Osteoblast (primary cell): ENCODE results near the gene ANKRD65. TPM values are rescaled to one million over a fixed set of nuclear protein-coding genes. Genes with fewer than 3 reads are reported as not detected.
"Not testable (repeated sequence)": the region's sequence is repeated elsewhere in the genome, so short reads cannot be mapped to it uniquely, and the experiment has no call there.

Experiments
- DNase-seq: peaks from one replicate; pipeline ENCODE4 v3.0.0; 2011; ENCODE audit warnings: low spot score, mixed read lengths; ENCODE audit not compliant: insufficient read length; ENCODE audit errors: missing footprints
- H2AFZ ChIP-seq: 2 replicates; pipeline ENCODE4 v1.6.0; 2011; ENCODE audit warnings: mild to moderate bottlenecking, low read length
- H3K27ac ChIP-seq: 2 replicates; pipeline ENCODE4 v1.5.1; 2011; ENCODE audit warnings: mild to moderate bottlenecking, low read depth, low read length, moderate library complexity
- H3K27me3 ChIP-seq: 2 replicates; pipeline ENCODE4 v1.6.0; 2012; ENCODE audit warnings: mild to moderate bottlenecking, control low read depth, inconsistent platforms, low read length, moderate library complexity; ENCODE audit not compliant: insufficient read depth
- H3K36me3 ChIP-seq: 2 replicates; pipeline ENCODE4 v1.5.1; 2011; ENCODE audit warnings: mild to moderate bottlenecking, low read length, control low read depth, moderate library complexity; ENCODE audit not compliant: insufficient read depth
- H3K4me1 ChIP-seq: 2 replicates; pipeline ENCODE4 v1.5.1; 2011; ENCODE audit warnings: mild to moderate bottlenecking, low read length, control low read depth, moderate library complexity; ENCODE audit not compliant: insufficient read depth
- H3K4me2 ChIP-seq: 2 replicates; pipeline ENCODE4 v1.6.0; 2011; ENCODE audit warnings: mild to moderate bottlenecking, low read length; ENCODE audit not compliant: insufficient read depth
- H3K4me3 ChIP-seq: fragments of 200-600 bp; sonication (generic); 3 replicates; pipeline ENCODE4 v1.5.1; 2012; ENCODE audit warnings: mild to moderate bottlenecking, low read length, inconsistent platforms; ENCODE audit not compliant: insufficient read depth
- H3K79me2 ChIP-seq: 2 replicates; pipeline ENCODE4 v1.6.0; 2012; ENCODE audit warnings: mild to moderate bottlenecking, low read length, control low read depth, inconsistent platforms; ENCODE audit not compliant: insufficient read depth
- H3K9me3 ChIP-seq: 2 replicates; pipeline ENCODE4 v1.5.1; 2011; ENCODE audit warnings: low read depth, low read length, control low read depth
- H4K20me1 ChIP-seq: 2 replicates; pipeline ENCODE4 v1.6.0; 2012; ENCODE audit warnings: mild to moderate bottlenecking, low read length, control low read depth; ENCODE audit not compliant: insufficient read depth
- CTCF ChIP-seq: IDR thresholded peaks from 2 replicates; pipeline ENCODE4 v1.5.1; 2011; ENCODE audit warnings: mild to moderate bottlenecking, low read depth, low read length, moderate library complexity; ENCODE audit errors: extremely low read depth
- total RNA-seq: library from RNA; depleted of rRNA; stranded (reverse); fragments of >200 nt; gene quantifications from 2 replicates; pipeline ENCODE4 v1.2.3, GENCODE V29; 2012

ANKRD65 gene
- total RNA-seq, 1 donor, result 1.8 TPM

GRCh38 chr1:1387098-1388077 is 33.7 kb downstream of the ANKRD65 start:
- Histone ChIP-seq H3K79me2 (peaks cover 27% of the 10 kb centered on the region), H3K36me3 (peaks cover 72% of the 10 kb centered on the region)

GRCh38 chr1:1385931-1386330 is 35.1 kb downstream of the ANKRD65 start:
- H3K4me1 ChIP-seq, result no peaks in the 10 kb centered on the region
- H3K79me2 ChIP-seq, result peaks cover 21% of the 10 kb centered on the region
- H3K36me3 ChIP-seq, result peaks cover 57% of the 10 kb centered on the region
- H3K27ac ChIP-seq, result no peak overlapping the region
- H3K27me3 ChIP-seq, result no peaks in the 10 kb centered on the region
- peak; percentile 44 for DNase-seq
- no peak overlapping the region for H3K4me2 ChIP-seq
- peaks cover 11% of the 10 kb centered on the region for H4K20me1 ChIP-seq
- H2AFZ ChIP-seq, result no peak overlapping the region
- H3K4me3 ChIP-seq, result no peak overlapping the region
- H3K9me3 ChIP-seq, result no peaks in the 10 kb centered on the region
- no peak for TF ChIP-seq CTCF

More at GRCh38 chr1:1387098-1388077, 33.7 kb downstream of the ANKRD65 start:
- Histone ChIP-seq H4K20me1 (peaks cover 14% of the 10 kb centered on the region), H3K4me1 (no peaks in the 10 kb centered on the region), H3K9me3 (no peaks in the 10 kb centered on the region), H3K27me3 (no peaks in the 10 kb centered on the region), H2AFZ (no peak overlapping the region), H3K4me2 (no peak overlapping the region), H3K4me3 (no peak overlapping the region), H3K27ac (no peak overlapping the region)
- peak; percentile 49 for DNase-seq
- no peak for TF ChIP-seq CTCF

GRCh38 chr1:1385339-1385738 is 35.7 kb downstream of the ANKRD65 start:
- not testable (repeated sequence) for H3K4me2 ChIP-seq, H3K27ac ChIP-seq, H2AFZ ChIP-seq, H3K27me3 ChIP-seq, H3K9me3 ChIP-seq, DNase-seq, H3K4me1 ChIP-seq, H3K4me3 ChIP-seq
- H3K79me2 ChIP-seq, result peaks cover 21% of the 10 kb centered on the region
- peaks cover 51% of the 10 kb centered on the region for H3K36me3 ChIP-seq
- peaks cover 11% of the 10 kb centered on the region for H4K20me1 ChIP-seq

GRCh38 chr1:1381294-1381693 is 39.8 kb downstream of the ANKRD65 start:
- peaks cover 18% of the 10 kb centered on the region for H3K79me2 ChIP-seq
- H4K20me1 ChIP-seq, result peaks cover 6% of the 10 kb centered on the region
- no peaks in the 10 kb centered on the region for H3K4me1 ChIP-seq
- H2AFZ ChIP-seq, result no peak overlapping the region
- H3K27ac ChIP-seq, result no peak overlapping the region
- no peaks in the 10 kb centered on the region for H3K9me3 ChIP-seq
- no peak overlapping the region for H3K4me2 ChIP-seq
- H3K27me3 ChIP-seq, result no peaks in the 10 kb centered on the region
- TF ChIP-seq CTCF, result no peak
- peak; percentile 78 for DNase-seq
- peaks cover 13% of the 10 kb centered on the region for H3K36me3 ChIP-seq
- H3K4me3 ChIP-seq, result no peak overlapping the region
